Heart right ventricle (tissue), 16 donors: ENCODE data around the gene HHIPL1. TPM values are rescaled to one million over a fixed set of nuclear protein-coding genes. Genes with fewer than 3 reads are reported as not detected.
"Not testable (repeated sequence)": the region's sequence is repeated elsewhere in the genome, so short reads cannot be mapped to it uniquely, and the experiment has no call there.

Experiments used
- ATAC-seq, 8 donors: fragments of 200-7000 bp; cut with Tn5 transposase; one replicate each; pipeline ENCODE4 v1.9.1; 2020; ENCODE audit warnings: mild to moderate bottlenecking in 8 of 8, moderate library complexity in 8 of 8, moderate number of reproducible peaks in 1 of 8
- DNase-seq, 2 donors: peaks; one replicate each; pipeline ENCODE4 v3.0.0-alpha.2; 2020
- H3K27ac ChIP-seq, 10 donors: fragments of 200-600 bp; sonication (generic) in 2 of 10; one replicate each; pipeline versions ENCODE4 v1.5.0 to v1.8.0; 2020 to 2022; ENCODE audit warnings: mild to moderate bottlenecking in 3 of 10
- H3K27me3 ChIP-seq, 7 donors: fragments of 200-600 bp; one replicate each; pipeline ENCODE4 v1.8.0; 2021 to 2022; ENCODE audit warnings: mild to moderate bottlenecking in 2 of 7
- H3K36me3 ChIP-seq, 9 donors: fragments of 200-600 bp; sonication (generic) in 1 of 9; one replicate each; pipeline versions ENCODE4 v1.5.0 to v1.8.0; 2020 to 2022; ENCODE audit warnings: mild to moderate bottlenecking in 2 of 9
- H3K4me1 ChIP-seq, 9 donors: fragments of 200-600 bp; sonication (generic) in 1 of 9; one replicate each; pipeline versions ENCODE4 v1.5.0 to v1.8.0; 2020 to 2022; ENCODE audit warnings: mild to moderate bottlenecking in 4 of 9
- H3K4me3 ChIP-seq, 10 donors: fragments of 200-600 bp; sonication (generic) in 2 of 10; one replicate each; pipeline versions ENCODE4 v1.5.0 to v1.8.0; 2020 to 2022; ENCODE audit warnings: mild to moderate bottlenecking in 7 of 10, moderate library complexity in 2 of 10
- H3K9me3 ChIP-seq, 11 donors: fragments of 200-600 bp in 10 of 11; sonication (generic) in 2 of 11; one replicate each; pipeline versions ENCODE4 v1.5.0 to v1.8.0; 2013 to 2022; ENCODE audit warnings: mild to moderate bottlenecking in 2 of 11, control low read depth in 1 of 11, moderate library complexity in 1 of 11
- WGBS, 2 donors: extraction: QIAGEN DNeasy Blood & Tissue Kit; methylation state at CpG; one replicate each; pipeline ENCODE4 v1.1.7; 2013; ENCODE audit warnings: inconsistent platforms in 1 of 2; 5-methylcytosine and 5-hydroxymethylcytosine counted together
- intact Hi-C, 10 donors: fragments of 100-400 bp; cut with DNase I; formaldehyde crosslinking; loops; one replicate each; pipeline versions ENCODE4 v1.11.1 to v1.14.2; 2022
- polyA plus RNA-seq, 2 donors: library from polyadenylated mRNA; stranded (reverse); fragments of 200-250 nt; gene quantifications; one replicate each; pipeline ENCODE4 v1.2.3, GENCODE V29; 2013
- total RNA-seq, 10 donors: library from RNA; stranded (reverse); fragmentation: NEBNext Ultra II Directional in 3 of 10; extraction: Animal tissue kit (Norgen Biotek cat#: 25700) in 3 of 10; gene quantifications; one replicate each; pipeline versions ENCODE4 v1.2.1 to v1.2.4, GENCODE V29; 2021 to 2023
- TF ChIP-seq, protein P1 (sequence below), 9 donors: fragments of 200-600 bp; sonication (generic) in 2 of 9; IDR thresholded peaks; one replicate each; pipeline versions ENCODE4 v1.5.0 to v1.8.0; 2021 to 2022; ENCODE audit warnings: antibody characterized with exemption in 9 of 9, mild to moderate bottlenecking in 5 of 9, moderate library complexity in 1 of 9
- donor health status: Arrhythmogenic right ventricular cardiomyopathy.
- donor health status: ischemic (EF 13 %, LVEDD 7.1; RV severe dilation, severe dysfunction).
- donor health status: healthy with polysubstance abuse.
- donor health status: DM: no; HTN: yes; CAD: no.
- donor health status: DM: no; HTN: no; CAD: no.
- donor health status: ischemic (EF 25% LVEDD 6.9; RV normal size, moderate dysfunction).
- donor health status: ischemic (EF 25% LVEDD 5.7; RV mildly dilated, moderate dysfunction).
- donor health status: healthy.
- donor health status: DM: yes; HTN: yes; CAD: no.
- donor health status: Ischemic cardiomyopathy.
- donor health status: ischemic (EF 35%, LVEDD 5.7; RV mildly dilated, moderate dysfunction).
- donor health status: nonischemic (EF 11% LVEDD 7.7; RV severe dilation, severe dysfunction).
- donor health status: DM: yes; HTN: yes; CAD: no.
- donor health status: PGD.
- donor health status: ischemic (EF 29% LVEDD 5.4; RV normal size, mild dysfunction).
- donor health status: nonischemic (EF 23%, LVEDD 6.1; RV moderate dilation, normal function).

The HHIPL1 gene
- total and polyA plus RNA-seq, 12 donors = 0.55 to 2.2 (median 1.2) TPM

GRCh38 chr14:99636487-99636886, 8.4 kb upstream of the HHIPL1 start:
- ATAC-seq = no peak
- no peak for DNase-seq
- H3K9me3 ChIP-seq = no peaks in the 10 kb centered on the region
- no peaks in the 10 kb centered on the region for H3K4me1 ChIP-seq
- H3K4me3 ChIP-seq = no peak overlapping the region
- intact Hi-C loops = no loop called here
- no peaks in the 10 kb centered on the region for H3K36me3 ChIP-seq
- 82% methylated on average over 5 of the region's 5 CpGs for WGBS, 2 donors
- TF ChIP-seq, protein P1, sequence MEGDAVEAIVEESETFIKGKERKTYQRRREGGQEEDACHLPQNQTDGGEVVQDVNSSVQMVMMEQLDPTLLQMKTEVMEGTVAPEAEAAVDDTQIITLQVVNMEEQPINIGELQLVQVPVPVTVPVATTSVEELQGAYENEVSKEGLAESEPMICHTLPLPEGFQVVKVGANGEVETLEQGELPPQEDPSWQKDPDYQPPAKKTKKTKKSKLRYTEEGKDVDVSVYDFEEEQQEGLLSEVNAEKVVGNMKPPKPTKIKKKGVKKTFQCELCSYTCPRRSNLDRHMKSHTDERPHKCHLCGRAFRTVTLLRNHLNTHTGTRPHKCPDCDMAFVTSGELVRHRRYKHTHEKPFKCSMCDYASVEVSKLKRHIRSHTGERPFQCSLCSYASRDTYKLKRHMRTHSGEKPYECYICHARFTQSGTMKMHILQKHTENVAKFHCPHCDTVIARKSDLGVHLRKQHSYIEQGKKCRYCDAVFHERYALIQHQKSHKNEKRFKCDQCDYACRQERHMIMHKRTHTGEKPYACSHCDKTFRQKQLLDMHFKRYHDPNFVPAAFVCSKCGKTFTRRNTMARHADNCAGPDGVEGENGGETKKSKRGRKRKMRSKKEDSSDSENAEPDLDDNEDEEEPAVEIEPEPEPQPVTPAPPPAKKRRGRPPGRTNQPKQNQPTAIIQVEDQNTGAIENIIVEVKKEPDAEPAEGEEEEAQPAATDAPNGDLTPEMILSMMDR (IDR thresholded peaks at IDR 0.05) = no peak
- no peaks in the 10 kb centered on the region for H3K27me3 ChIP-seq
- H3K27ac ChIP-seq = no peak overlapping the region

- intact Hi-C loops = no loop called here
- Histone ChIP-seq H3K4me3 (no peak overlapping the region), H3K27ac (no peak overlapping the region), H3K9me3 (no peaks in the 10 kb centered on the region), H3K36me3 (no peaks in the 10 kb centered on the region), H3K4me1 (no peaks in the 10 kb centered on the region), H3K27me3 (no peaks in the 10 kb centered on the region)
- WGBS, 2 donors = 92 to 95% methylated on average over 7 of the region's 7 CpGs
- DNase-seq (no peak), ATAC-seq (no peak)
- TF ChIP-seq, protein P1 (IDR thresholded peaks at IDR 0.05) = no peak
Observed at GRCh38 chr14:99637624-99638023, 7.3 kb upstream of the HHIPL1 start.

DNA sequence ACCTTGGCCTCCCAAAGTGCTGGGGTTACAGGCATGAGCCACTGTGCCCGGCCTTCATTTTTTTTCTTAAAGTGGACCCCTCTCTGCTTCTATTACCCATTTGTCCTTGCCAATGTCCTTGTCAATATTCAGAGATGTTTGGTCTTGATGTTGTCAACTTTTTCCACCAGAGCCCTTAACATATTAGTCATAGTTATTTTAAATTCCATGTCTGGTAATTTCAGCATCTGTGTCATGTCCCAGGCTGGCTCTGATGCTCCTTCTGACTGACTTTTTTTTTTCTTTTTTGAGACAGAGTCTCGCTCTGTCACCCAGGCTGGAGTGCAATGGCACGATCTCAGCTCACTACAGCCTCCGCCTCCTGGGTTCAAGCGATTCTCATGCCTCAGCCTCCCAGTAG, 2.2 kb upstream of the HHIPL1 start:
- DNase-seq, H3K9me3 ChIP-seq, intact Hi-C loops, H3K27ac ChIP-seq, ATAC-seq, H3K36me3 ChIP-seq, H3K4me3 ChIP-seq: not testable (repeated sequence)
- Histone ChIP-seq H3K4me1 (peaks cover 0 to 17% (median 5%) of the 10 kb centered on the region in 9 donors), H3K27me3 (peaks cover 0 to 21% (median 0%) of the 10 kb centered on the region in 7 donors)
- WGBS, 2 donors = 95 to 96% methylated on average over 5 of the region's 5 CpGs

DNA sequence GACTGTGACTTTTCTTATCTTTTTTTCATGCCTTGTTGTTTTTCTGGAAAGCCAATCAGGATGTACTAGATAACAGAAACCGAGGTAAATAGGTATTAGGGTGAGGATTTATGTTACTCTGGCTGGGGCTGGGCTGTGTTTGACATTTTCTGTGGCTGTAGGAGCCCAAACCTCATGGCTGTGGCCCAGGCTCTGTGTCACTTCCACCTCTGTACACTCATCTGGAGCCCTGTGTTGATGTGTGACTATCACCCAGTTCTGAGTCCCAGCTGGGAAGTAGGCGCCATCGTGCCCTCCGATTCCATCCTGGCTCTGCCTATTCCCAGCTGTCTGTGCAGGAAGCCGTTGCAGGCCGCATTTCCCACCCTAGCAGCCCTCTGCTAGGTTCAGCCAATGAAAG, 1.6 kb upstream of the HHIPL1 start:
- H3K4me3 ChIP-seq = no peak overlapping the region
- WGBS, 2 donors = 55 to 66% methylated on average over 6 of the region's 6 CpGs
- ATAC-seq = no peak

DNA sequence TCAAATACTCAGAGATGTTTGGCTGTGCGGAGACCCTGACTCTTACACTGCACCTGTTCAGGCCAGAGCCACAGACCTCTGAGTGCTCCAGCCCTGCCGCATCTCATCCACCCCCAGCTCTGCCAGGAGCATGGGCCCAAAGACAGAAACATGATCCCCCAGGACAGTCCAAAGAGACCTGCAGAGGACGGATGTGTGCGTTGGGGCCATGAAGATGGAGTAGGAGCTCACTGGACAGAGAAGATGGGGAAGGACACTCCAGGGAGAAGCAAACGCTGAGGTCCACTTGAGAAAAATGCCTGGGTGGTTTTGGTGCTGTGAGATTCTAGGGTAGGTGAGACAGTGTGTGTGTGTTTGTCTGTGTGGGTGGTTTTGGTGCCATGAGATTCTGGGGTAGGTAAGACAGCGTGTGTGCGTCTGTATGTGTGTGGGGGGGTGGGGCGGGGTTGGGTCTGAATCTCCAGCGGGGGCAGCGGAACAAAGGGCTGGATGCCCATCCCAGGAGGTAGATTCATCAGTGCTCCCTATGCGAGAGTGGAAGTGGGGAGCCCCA, 818 bp upstream of the HHIPL1 start:
- ATAC-seq (peak in 2 of 8 donors; percentile 12 to 15), DNase-seq (no peak)
- Histone ChIP-seq H3K27me3 (peaks cover 0 to 21% (median 0%) of the 10 kb centered on the region in 7 donors), H3K4me1 (peaks cover 0 to 17% (median 5%) of the 10 kb centered on the region in 9 donors), H3K27ac (peak overlapping the region in 1 of 10 donors; percentile 81), H3K36me3 (no peaks in the 10 kb centered on the region), H3K9me3 (no peaks in the 10 kb centered on the region), H3K4me3 (peak overlapping the region in 3 of 10 donors; percentile 60 to 69 (median 64))
- TF ChIP-seq, protein P1 (IDR thresholded peaks at IDR 0.05) = no peak
- 95% methylated on average over 11 of the region's 11 CpGs for WGBS, 2 donors
- intact Hi-C loops = no loop called here

More for the DNA sequence above, 1.6 kb upstream of the HHIPL1 start:
- Histone ChIP-seq H3K4me1 (peaks cover 0 to 17% (median 5%) of the 10 kb centered on the region in 9 donors), H3K27me3 (peaks cover 0 to 21% (median 0%) of the 10 kb centered on the region in 7 donors), H3K36me3 (no peaks in the 10 kb centered on the region), H3K9me3 (no peaks in the 10 kb centered on the region), H3K27ac (no peak overlapping the region)
- intact Hi-C loops = no loop called here
- TF ChIP-seq, protein P1 (IDR thresholded peaks at IDR 0.05) = no peak
- no peak for DNase-seq
